ENCODE data around the gene SPR.

Gene SPR

DNA sequence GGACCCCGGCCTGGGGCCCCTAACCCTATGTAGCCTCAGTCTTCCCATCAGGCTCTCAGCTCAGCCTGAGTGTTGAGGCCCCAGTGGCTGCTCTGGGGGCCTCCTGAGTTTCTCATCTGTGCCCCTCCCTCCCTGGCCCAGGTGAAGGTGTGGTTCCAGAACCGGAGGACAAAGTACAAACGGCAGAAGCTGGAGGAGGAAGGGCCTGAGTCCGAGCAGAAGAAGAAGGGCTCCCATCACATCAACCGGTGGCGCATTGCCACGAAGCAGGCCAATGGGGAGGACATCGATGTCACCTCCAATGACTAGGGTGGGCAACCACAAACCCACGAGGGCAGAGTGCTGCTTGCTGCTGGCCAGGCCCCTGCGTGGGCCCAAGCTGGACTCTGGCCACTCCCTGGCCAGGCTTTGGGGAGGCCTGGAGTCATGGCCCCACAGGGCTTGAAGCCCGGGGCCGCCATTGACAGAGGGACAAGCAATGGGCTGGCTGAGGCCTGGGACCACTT is 46.5 kb downstream of the SPR start:
- no peak for DNase-seq

DNA sequence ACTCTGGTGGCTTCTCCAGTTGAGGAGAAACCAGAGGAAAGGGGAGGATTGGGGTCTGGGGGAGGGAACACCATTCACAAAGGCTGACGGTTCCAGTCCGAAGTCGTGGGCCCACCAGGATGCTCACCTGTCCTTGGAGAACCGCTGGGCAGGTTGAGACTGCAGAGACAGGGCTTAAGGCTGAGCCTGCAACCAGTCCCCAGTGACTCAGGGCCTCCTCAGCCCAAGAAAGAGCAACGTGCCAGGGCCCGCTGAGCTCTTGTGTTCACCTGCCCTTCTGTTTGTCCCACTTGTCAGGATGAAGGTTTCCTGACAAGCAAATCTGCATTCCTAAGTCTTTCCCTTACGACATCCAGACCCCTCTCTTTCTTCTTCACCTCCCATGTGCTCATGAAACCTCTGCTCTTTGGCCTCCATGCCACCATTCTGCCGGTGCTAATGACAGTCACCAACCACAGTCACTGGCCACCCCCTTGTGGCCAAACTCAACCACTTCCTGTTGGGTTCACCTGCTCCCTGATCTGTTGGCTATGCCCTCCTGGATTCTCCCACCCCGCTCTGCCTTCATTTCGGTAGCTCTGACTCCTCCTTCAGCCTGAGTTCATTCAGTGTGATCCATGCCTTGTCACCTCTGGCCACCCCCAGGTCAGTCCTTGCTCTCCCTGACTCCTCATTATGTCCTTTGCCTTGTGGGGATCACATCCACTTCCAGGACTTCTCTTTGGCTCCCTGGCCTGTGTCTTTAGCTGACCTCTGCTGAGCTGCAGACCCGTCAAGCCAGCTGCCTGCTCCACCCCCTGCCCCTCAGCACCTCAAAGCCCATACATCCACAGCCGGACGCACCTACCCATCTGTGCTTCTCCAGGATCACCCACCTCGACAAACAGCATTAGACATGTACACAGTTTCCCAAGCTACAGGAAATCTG is 47.7 kb downstream of the SPR start:
- DNase-seq, result no peak

DNA sequence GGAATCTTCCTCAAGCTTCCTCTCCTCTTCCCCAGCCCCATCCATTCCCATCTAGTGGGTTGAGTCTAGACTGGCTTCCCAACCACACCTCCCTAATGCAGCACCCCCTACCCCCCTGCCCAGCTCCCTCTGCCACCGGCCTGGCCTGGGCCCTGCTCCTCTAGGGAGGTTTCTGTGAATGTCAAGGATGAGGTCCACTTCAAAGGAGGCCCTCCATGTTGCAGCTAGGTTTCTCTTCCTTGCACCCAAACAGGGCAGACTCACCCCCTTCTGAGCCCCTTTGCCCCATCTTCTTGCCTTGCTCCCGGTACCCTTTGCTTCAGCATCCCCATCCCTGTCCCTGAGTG is 48.4 kb downstream of the SPR start:
- no peak for DNase-seq

DNA sequence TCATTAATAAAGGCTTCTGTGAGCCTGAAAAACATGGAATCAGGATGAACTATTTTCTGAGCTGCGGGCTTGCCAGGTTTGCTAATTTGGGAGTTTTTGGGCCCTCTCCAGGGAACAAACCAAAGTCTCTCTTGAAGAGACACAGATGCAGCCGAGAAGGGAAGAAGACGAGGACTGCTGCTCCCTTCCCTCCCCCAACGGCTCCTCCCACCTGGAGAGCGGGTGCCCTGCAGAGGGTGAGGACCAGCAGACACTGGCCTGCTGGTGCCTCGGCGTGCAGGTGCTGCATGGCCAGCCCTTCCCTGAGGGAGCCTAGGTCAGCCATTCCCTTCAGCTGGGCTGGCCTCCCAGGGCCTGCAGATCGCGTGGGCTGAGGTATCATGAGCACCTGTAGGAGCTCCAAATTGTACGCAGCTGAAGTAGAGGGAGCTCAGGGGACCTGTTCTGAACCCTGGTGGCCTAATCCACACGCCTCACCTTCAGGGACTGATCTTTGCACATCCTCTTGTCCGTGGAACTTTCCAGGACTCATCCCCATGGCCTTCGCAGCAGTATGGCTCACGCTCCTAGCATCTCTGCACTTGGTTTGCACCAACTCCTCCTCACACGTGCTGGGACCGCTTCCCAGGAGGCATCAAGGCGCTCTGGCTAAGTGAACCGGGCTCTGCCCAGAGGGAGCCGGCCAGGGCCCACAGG is 49.6 kb downstream of the SPR start:
- no peak for DNase-seq

DNA sequence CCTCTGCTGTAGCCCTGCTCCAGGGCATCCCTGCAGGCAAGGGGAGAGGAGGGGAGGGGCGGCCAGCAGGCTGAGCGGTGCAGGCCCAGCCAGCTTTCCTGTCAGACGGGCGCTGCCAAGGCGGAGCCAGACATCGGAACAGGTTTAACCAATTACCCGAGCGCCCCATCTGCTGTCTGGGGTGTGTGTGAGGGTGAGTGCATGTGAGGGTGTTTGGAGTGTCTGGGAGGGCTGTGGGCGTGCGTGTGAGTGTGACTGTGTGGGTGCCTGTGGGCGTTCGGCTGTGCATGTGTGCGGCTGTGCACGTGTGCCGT is 50.1 kb downstream of the SPR start:
- no peak for DNase-seq

DNA sequence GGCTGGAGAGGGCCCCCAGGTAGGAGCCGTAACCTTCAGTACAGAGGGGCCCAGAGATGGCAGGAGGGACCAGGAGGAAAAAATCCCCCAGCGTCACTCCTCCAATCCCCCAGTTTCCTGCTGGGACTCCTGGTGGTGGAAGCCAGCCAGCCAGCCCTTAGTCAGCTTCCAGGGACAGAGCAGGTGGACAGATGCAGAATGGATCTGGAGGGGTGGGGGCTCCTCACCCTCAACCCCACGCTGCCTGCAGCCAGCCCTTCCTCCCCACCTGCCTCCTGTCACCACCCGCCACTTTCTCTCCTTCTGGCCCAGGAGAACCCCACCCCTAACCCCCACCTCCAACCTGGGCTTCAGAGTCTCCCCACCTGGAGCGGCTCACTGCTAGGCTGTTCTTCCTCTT is 51.2 kb downstream of the SPR start:
- DNase-seq, result no peak

DNA sequence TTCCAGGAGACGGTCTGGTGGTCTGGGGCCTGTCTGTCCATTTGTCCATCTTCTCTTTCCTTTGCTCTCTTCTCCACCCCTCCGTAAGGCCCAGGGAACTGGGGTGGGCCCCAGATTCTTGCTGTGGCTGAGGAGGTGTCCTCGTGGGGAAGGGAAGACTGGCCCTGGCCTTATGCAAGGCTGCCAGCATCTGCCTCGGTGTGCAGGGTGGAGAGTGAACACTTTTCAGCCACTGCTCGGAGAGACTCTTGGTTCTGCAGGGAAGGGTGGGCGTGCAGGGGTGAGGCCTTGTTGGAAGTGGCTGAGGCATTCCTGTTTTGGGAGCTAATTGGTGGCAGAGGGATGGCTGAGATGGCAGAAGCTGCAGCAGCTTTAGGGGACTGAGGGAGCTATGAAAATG is 53.2 kb downstream of the SPR start:
- DNase-seq, result no peak

DNA sequence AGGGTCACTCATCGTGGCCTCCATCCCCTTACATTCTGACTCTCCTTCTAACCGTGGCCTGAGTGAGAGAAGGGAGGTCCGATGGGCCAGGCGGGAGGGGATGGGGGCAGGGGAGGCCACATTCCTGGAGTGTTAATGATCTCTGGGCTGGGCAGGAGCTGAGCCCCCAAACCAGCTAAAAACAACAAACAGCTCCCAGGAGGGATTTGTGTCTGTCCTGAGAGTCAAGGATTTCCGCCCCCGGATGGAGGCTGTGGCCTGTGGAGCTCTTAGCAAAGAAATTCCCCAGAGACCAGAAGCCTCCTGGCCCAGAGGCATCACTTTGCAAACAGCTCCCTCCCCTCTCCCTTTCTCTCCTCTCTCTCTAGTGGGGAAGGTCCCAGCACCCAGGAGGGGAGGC is 53.6 kb downstream of the SPR start:
- no peak for DNase-seq

All from CD4-positive, alpha-beta T cell treated with Interferon gamma for 1 hour (primary cell).